MG63 (cell line): ENCODE data around the gene C1orf198. TPM values are rescaled to one million over a fixed set of nuclear protein-coding genes. Genes with fewer than 3 reads are reported as not detected.

Source experiments
- DNase-seq: peaks from one replicate; pipeline ENCODE4 v3.0.0-alpha.2; 2020
- H3K27me3 ChIP-seq: fragments of 250-450 bp; sonication (Bioruptor Pico); 2 replicates; pipeline ENCODE4 v1.5.1; 2020; ENCODE audit warnings: mild to moderate bottlenecking, moderate library complexity
- H3K36me3 ChIP-seq: fragments of 250-450 bp; sonication (Bioruptor Pico); 2 replicates; pipeline ENCODE4 v1.5.1; 2020; ENCODE audit warnings: mild to moderate bottlenecking, moderate library complexity
- H3K4me3 ChIP-seq: fragments of 250-450 bp; sonication (Bioruptor Pico); 2 replicates; pipeline ENCODE4 v1.5.1; 2020; ENCODE audit warnings: mild to moderate bottlenecking, moderate library complexity
- H3K9me3 ChIP-seq: fragments of 250-450 bp; sonication (Bioruptor Pico); 2 replicates; pipeline ENCODE4 v1.5.1; 2020; ENCODE audit warnings: mild to moderate bottlenecking, moderate library complexity
- total RNA-seq: library from RNA; depleted of rRNA; stranded (reverse); fragments of >200 nt; shearing (Covaris generic); gene quantifications from 2 replicates; pipeline ENCODE4 v1.2.3, GENCODE V29; 2014; ENCODE audit warnings: low replicate concordance; rRNA removed

C1orf198 gene
- 39.5 and 47.1 TPM in 2 replicates for total RNA-seq

- Histone ChIP-seq H3K27me3 (no peaks in the 10 kb centered on the region), H3K4me3 (peak within 1 kb of the TSS; percentile 89), H3K36me3 (0 out of 2 replicates have a peak, but pooled peaks cover 5% of the 10 kb centered on the region), H3K9me3 (no peaks in the 10 kb centered on the region)
- peak; percentile 69 for DNase-seq
These were observed at the start of gene C1orf198 for GRCh38 chr1:230867903-230868735. C1orf198 (minus strand) TSS chr1:230868521; CDS start chr1:230868512, 9 bp downstream.

GRCh38 chr1:230917284-230918135, 49.2 kb upstream of the C1orf198 start:
- Histone ChIP-seq H3K4me3 (no peak overlapping the region), H3K27me3 (no peaks in the 10 kb centered on the region), H3K9me3 (no peaks in the 10 kb centered on the region), H3K36me3 (peaks cover 50% of the 10 kb centered on the region)
- DNase-seq, result peak; percentile 52

GRCh38 chr1:230916587-230917283, 48.4 kb upstream of the C1orf198 start:
- Histone ChIP-seq H3K36me3 (peaks cover 56% of the 10 kb centered on the region), H3K9me3 (no peaks in the 10 kb centered on the region), H3K27me3 (no peaks in the 10 kb centered on the region), H3K4me3 (no peak overlapping the region)
- DNase-seq, result no peak

DNA sequence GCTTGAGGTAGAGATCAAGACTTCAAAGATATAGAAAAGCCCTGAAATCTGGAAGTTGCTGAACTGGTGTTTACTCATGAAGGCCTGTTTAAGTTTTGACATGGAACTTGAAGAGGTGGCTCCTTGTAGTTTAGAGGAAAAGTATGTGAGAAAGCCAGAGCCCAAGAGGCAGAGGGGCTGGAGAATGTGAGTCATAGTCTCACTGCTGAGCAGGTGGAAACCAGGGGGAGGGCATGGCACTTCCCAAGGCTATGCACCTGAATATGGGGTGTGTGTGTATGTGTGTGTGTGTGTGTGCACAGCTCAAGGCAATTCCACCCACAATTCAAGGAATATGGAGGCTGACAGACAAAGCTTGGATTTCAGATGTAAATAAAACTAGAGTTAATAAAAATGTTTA, 46.8 kb upstream of the C1orf198 start:
- H3K9me3 ChIP-seq, result no peaks in the 10 kb centered on the region
- no peaks in the 10 kb centered on the region for H3K27me3 ChIP-seq
- peaks cover 43% of the 10 kb centered on the region for H3K36me3 ChIP-seq
- no peak overlapping the region for H3K4me3 ChIP-seq
- DNase-seq, result no peak

DNA sequence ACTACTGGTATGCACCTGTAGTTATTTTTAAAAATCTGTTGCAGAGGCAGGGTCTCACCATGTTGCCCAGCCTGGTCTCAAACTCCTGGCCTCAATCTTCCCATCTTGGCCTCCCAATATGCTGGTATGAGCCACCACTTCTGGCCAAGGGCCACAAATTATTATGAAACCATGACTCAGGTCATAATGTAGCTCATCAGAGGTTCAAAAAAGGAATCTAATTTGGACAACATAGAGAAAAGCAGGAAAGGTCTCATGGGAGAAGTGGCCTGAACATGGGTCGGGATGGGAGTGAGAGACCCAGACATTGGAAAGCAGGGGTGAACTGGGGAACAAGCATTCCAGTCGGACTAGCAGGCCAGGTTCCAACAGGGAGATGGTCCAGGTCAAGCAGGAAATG, 45.2 kb upstream of the C1orf198 start:
- no peaks in the 10 kb centered on the region for H3K9me3 ChIP-seq
- peak; percentile 41 for DNase-seq
- peaks cover 38% of the 10 kb centered on the region for H3K36me3 ChIP-seq
- no peaks in the 10 kb centered on the region for H3K27me3 ChIP-seq
- no peak overlapping the region for H3K4me3 ChIP-seq

DNA sequence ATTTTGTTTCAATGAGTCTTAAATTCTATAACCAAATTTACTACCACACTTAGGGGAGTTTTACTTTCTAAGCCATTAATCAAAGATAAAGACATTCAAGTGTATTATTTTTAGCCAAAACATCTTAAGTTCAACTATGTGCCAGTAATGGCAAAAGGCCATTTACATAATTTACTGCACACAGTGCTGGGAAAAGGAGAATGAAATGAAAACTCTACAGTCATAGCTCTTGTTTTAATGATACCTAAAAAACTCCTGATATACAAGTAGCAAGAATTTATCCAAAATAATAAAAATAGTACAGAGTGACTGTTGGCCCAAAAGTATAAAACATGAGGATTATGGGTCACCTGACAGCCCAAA, 42.4 kb upstream of the C1orf198 start:
- no peaks in the 10 kb centered on the region for H3K27me3 ChIP-seq
- no peak for DNase-seq
- peaks cover 22% of the 10 kb centered on the region for H3K36me3 ChIP-seq
- no peaks in the 10 kb centered on the region for H3K9me3 ChIP-seq
- H3K4me3 ChIP-seq, result no peak overlapping the region

DNA sequence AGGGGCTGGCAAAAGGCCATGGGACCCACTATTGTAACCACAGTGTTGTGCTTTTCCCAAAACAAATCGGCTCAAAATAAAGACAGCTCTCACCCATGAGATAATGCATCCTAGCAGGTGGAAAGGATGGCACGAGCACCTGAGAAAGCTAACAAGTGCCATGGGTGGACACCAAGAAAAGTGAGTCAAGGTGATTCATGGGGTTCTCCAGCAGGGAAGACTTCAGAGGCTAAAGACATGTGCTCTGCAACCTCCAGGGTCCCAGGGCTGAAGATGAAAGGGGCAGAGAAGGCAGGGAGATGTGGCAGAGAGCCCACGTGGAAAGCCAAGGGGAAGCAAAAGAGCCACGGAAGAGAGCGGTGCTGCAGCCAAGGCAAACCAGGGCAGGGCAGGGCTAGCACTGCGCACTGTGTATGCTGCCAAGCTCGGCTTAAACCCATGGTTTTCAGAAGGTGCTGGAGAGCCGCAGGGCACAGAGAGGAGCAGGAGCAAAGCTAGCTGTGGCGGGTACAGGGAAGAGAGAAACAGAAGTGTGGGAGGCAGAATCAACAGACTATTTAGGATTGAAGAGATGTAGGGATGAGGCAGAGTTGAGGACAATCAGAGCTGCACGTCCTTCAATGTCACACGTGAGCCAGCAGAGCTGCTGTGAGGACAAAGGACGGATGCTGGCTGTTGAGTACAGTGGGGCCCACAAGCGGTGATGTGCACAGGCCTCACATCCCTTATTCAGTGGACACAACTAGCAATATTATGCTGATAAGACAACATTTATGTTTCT, 41.8 kb upstream of the C1orf198 start:
- no peak overlapping the region for H3K4me3 ChIP-seq
- H3K27me3 ChIP-seq, result no peaks in the 10 kb centered on the region
- H3K36me3 ChIP-seq, result peaks cover 23% of the 10 kb centered on the region
- H3K9me3 ChIP-seq, result no peaks in the 10 kb centered on the region
- peak; percentile 78 for DNase-seq

DNA sequence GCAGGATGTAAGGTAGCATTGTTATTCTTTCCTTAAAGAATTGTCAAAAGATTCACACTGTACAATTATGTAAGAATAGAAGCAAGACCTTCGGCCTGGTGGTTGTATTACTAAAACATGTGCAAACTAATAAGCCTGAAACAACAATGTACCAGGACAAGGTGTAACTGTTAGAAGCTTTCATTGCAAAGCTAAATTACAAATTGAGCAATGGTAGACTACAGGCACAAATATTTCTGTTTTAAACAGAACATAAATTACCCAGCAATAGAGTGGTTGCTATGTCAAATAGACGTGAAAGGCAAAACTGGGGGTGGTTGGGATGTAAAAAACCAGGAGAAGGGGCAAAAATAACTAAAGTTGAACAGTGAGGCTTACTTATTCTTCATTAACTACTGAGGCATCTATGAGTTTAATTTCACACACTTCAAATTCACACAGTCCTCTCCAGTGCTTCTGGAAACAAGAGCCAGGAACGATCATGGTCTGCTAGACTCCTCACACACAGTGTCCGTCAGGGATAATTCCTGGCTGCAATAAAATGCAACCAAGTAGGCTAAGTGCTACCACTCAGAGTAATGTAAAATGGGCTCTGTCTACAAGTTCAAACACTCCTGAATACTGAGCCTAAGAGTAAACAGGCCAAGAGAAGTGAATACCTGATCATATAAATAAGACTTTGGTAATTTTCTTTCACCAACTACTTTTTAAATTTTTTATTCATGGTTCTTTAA, 39.3 kb upstream of the C1orf198 start:
- no peak for DNase-seq

DNA sequence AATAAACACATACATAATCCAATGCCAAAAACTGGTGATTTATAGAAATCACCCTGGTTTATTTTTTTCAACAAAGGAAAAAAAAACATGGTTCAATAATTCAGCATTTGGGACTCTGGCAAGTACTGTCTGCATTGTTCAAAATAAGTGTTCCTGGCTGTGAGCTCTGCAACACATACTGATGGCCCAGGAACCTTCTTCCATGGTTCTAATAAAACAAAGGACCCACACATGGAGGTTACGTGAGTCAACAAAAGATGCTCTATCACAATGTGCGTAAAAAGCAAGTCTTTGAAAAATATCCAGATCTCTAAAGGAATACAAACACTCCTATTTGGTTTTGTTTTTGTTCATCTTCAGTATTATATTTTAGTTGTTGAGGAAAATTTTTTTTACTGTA, 37.9 kb upstream of the C1orf198 start:
- Histone ChIP-seq H3K27me3 (no peaks in the 10 kb centered on the region), H3K4me3 (no peak overlapping the region), H3K9me3 (no peaks in the 10 kb centered on the region), H3K36me3 (peaks cover 17% of the 10 kb centered on the region)
- DNase-seq, result no peak

More for the DNA sequence above, 39.3 kb upstream of the C1orf198 start:
- Histone ChIP-seq H3K4me3 (no peak overlapping the region), H3K36me3 (peaks cover 24% of the 10 kb centered on the region), H3K27me3 (no peaks in the 10 kb centered on the region), H3K9me3 (no peaks in the 10 kb centered on the region)

DNA sequence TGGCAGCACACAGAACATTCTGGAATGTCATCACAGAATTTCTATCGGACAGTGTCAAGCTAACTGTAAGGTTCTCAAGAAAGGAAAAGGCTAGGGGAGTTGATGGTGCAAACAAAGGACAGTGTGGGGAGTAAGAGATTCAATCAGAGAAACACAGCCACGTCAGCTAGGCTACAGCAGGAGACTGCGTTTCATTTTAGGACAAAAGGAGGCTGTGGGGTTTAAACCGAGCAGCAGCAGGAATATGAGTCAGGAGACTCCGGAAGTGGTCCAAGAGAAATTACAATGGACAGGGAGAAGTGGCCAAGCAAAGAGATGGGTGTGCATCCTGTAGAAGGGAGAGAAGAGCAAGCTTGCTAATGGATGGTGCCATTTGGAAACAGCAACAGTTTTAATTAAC, 37.4 kb upstream of the C1orf198 start:
- H3K36me3 ChIP-seq, result peaks cover 17% of the 10 kb centered on the region
- peak; percentile 58 for DNase-seq
- H3K27me3 ChIP-seq, result no peaks in the 10 kb centered on the region
- no peak overlapping the region for H3K4me3 ChIP-seq
- H3K9me3 ChIP-seq, result no peaks in the 10 kb centered on the region

GRCh38 chr1:230902349-230902923, 34.1 kb upstream of the C1orf198 start:
- no peak for DNase-seq
- H3K36me3 ChIP-seq, result peaks cover 9% of the 10 kb centered on the region
- no peaks in the 10 kb centered on the region for H3K9me3 ChIP-seq
- H3K27me3 ChIP-seq, result no peaks in the 10 kb centered on the region
- H3K4me3 ChIP-seq, result no peak overlapping the region

- H3K9me3 ChIP-seq, result no peaks in the 10 kb centered on the region
- no peaks in the 10 kb centered on the region for H3K27me3 ChIP-seq
- peaks cover 9% of the 10 kb centered on the region for H3K36me3 ChIP-seq
- DNase-seq, result no peak
- no peak overlapping the region for H3K4me3 ChIP-seq
These were observed 33.4 kb upstream of the C1orf198 start for GRCh38 chr1:230901671-230902070.

DNA sequence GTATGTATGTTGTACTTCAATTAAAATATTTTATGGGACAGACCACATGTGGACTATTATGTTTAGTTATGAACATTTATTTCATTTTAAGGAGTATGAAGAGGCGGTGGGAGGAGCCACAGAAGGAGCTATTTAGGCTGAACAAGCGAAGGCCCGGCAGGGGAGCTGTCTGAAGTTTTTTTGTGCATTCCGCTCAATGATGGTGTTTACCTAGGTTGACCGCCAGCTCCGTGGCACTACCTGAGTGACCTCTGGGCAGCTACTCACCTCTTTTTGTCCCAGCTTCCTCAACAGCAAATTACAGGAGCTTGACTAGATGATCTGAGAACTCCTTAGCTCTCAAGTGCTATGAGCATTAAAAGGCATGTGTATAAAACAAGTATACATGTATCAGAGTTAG, 32.7 kb upstream of the C1orf198 start:
- H3K9me3 ChIP-seq, result no peaks in the 10 kb centered on the region
- no peak for DNase-seq
- peaks cover 9% of the 10 kb centered on the region for H3K36me3 ChIP-seq
- no peaks in the 10 kb centered on the region for H3K27me3 ChIP-seq
- no peak overlapping the region for H3K4me3 ChIP-seq

DNA sequence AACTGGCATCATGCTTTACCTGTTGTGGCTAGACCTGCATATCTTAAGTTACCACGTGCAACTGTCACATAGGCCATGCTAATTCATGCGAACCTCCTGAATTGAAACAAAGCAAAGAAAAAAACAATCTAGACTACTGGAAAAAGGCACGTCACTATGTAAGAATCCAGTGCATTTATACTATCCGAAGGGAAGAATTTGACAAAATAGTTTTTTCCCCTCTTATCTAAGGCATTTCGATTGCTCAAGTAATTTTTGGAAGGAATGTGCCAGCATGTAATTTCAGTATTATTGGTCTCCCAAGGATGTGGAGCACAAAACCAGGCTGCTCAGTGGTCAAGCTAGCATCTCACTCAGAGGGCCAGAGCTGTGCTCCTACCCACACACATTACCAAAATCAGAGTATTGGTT, 31.5 kb upstream of the C1orf198 start:
- no peak for DNase-seq
- no peak overlapping the region for H3K4me3 ChIP-seq
- H3K27me3 ChIP-seq, result no peaks in the 10 kb centered on the region
- H3K9me3 ChIP-seq, result no peaks in the 10 kb centered on the region
- peaks cover 4% of the 10 kb centered on the region for H3K36me3 ChIP-seq

GRCh38 chr1:230898748-230899147, 30.4 kb upstream of the C1orf198 start:
- no peaks in the 10 kb centered on the region for H3K9me3 ChIP-seq
- no peak for DNase-seq
- H3K27me3 ChIP-seq, result no peaks in the 10 kb centered on the region
- H3K4me3 ChIP-seq, result no peak overlapping the region
- H3K36me3 ChIP-seq, result no peaks in the 10 kb centered on the region; the same call in 1 of the 2 replicates
